Urinary bladder (tissue), 4 donors: ENCODE measurements around the gene NR3C2. TPM values are rescaled to one million over a fixed set of nuclear protein-coding genes. Genes with fewer than 3 reads are reported as not detected.

ENCODE experiments used
- DNase-seq: peaks from one replicate; pipeline ENCODE4 v3.0.0-alpha.2; 2015; ENCODE audit errors: extremely low spot score
- H3K27ac ChIP-seq: one replicate; pipeline ENCODE4 v1.5.1; 2013; ENCODE audit warnings: low read depth, mild to moderate bottlenecking, moderate library complexity
- H3K36me3 ChIP-seq: one replicate; pipeline ENCODE4 v1.6.1; 2013; ENCODE audit warnings: mild to moderate bottlenecking, moderate library complexity; ENCODE audit not compliant: insufficient read depth
- H3K4me1 ChIP-seq: one replicate; pipeline ENCODE4 v1.6.1; 2013; ENCODE audit warnings: mild to moderate bottlenecking, moderate library complexity; ENCODE audit not compliant: insufficient read depth
- H3K4me3 ChIP-seq: one replicate; pipeline ENCODE4 v1.5.1; 2013; ENCODE audit warnings: low read depth, low read length
- WGBS: extraction: QIAGEN DNeasy Blood & Tissue Kit; methylation state at CpG from one replicate; pipeline ENCODE4 v1.1.7; 2013; 5-methylcytosine and 5-hydroxymethylcytosine counted together
- polyA plus RNA-seq: library from polyadenylated mRNA; stranded (reverse); fragments of 200-250 nt; gene quantifications from one replicate; pipeline ENCODE4 v1.2.3, GENCODE V29; 2013
- total RNA-seq: library from RNA; depleted of rRNA; stranded (reverse); fragments of >200 nt; gene quantifications from one replicate; pipeline ENCODE4 v1.2.3, GENCODE V29; 2014
- donor health status: healthy with polysubstance abuse.
- donor health status: healthy.

Gene NR3C2
- total and polyA plus RNA-seq, 2 donors: 15.5 to 19.1 TPM

- no peak overlapping the region for H3K4me3 ChIP-seq
- H3K27ac ChIP-seq: no peak overlapping the region
- no peaks in the 10 kb centered on the region for H3K36me3 ChIP-seq
- H3K4me1 ChIP-seq: peaks cover 7% of the 10 kb centered on the region
- DNase-seq: no peak
- 67% methylated on average over 14 of the region's 14 CpGs for WGBS
These were observed 384.0 kb downstream of the NR3C2 start for GRCh38 chr4:148057984-148058859.

GRCh38 chr4:148057516-148057915 is 384.7 kb downstream of the NR3C2 start:
- no peak for DNase-seq
- Histone ChIP-seq H3K27ac (no peak overlapping the region), H3K36me3 (no peaks in the 10 kb centered on the region), H3K4me3 (no peak overlapping the region), H3K4me1 (peaks cover 7% of the 10 kb centered on the region)
- 94% methylated on average over 5 of the region's 5 CpGs for WGBS

GRCh38 chr4:148056879-148057278 is 385.3 kb downstream of the NR3C2 start:
- no peak overlapping the region for H3K27ac ChIP-seq
- 72% methylated on average over 6 of the region's 6 CpGs for WGBS
- H3K4me3 ChIP-seq: no peak overlapping the region
- peaks cover 5% of the 10 kb centered on the region for H3K4me1 ChIP-seq
- H3K36me3 ChIP-seq: no peaks in the 10 kb centered on the region
- no peak for DNase-seq

GRCh38 chr4:148055844-148056243 is 386.4 kb downstream of the NR3C2 start:
- DNase-seq: no peak
- Histone ChIP-seq H3K36me3 (no peaks in the 10 kb centered on the region), H3K27ac (no peak overlapping the region), H3K4me1 (peaks cover 3% of the 10 kb centered on the region), H3K4me3 (no peak overlapping the region)
- WGBS: 62% methylated on average over 6 of the region's 6 CpGs

GRCh38 chr4:148054275-148054674 is 387.9 kb downstream of the NR3C2 start:
- DNase-seq: no peak
- H3K36me3 ChIP-seq: no peaks in the 10 kb centered on the region
- H3K27ac ChIP-seq: no peak overlapping the region
- peaks cover 3% of the 10 kb centered on the region for H3K4me1 ChIP-seq
- 41% methylated on average over 3 of the region's 3 CpGs for WGBS
- H3K4me3 ChIP-seq: no peak overlapping the region

GRCh38 chr4:148053298-148054003 is 388.8 kb downstream of the NR3C2 start:
- Histone ChIP-seq H3K36me3 (no peaks in the 10 kb centered on the region), H3K4me1 (peaks cover 3% of the 10 kb centered on the region), H3K4me3 (no peak overlapping the region), H3K27ac (no peak overlapping the region)
- WGBS: 44% methylated on average over 11 of the region's 11 CpGs
- no peak for DNase-seq

GRCh38 chr4:148052448-148052847 is 389.8 kb downstream of the NR3C2 start:
- no peak for DNase-seq
- Histone ChIP-seq H3K4me3 (no peak overlapping the region), H3K36me3 (no peaks in the 10 kb centered on the region), H3K4me1 (peaks cover 3% of the 10 kb centered on the region), H3K27ac (no peak overlapping the region)

- WGBS: 71% methylated on average over 4 of the region's 4 CpGs
- H3K36me3 ChIP-seq: no peaks in the 10 kb centered on the region
- H3K4me1 ChIP-seq: no peaks in the 10 kb centered on the region
- DNase-seq: no peak
- H3K4me3 ChIP-seq: no peak overlapping the region
- H3K27ac ChIP-seq: no peak overlapping the region
These were observed 390.8 kb downstream of the NR3C2 start for GRCh38 chr4:148051403-148051802.

- Histone ChIP-seq H3K4me3 (no peak overlapping the region), H3K27ac (no peak overlapping the region), H3K36me3 (no peaks in the 10 kb centered on the region), H3K4me1 (no peaks in the 10 kb centered on the region)
- 39% methylated on average over 4 of the region's 4 CpGs for WGBS
- peak; percentile 29 for DNase-seq
These were observed 393.6 kb downstream of the NR3C2 start for GRCh38 chr4:148048598-148048997.

- no peaks in the 10 kb centered on the region for H3K36me3 ChIP-seq
- no peak for DNase-seq
- H3K4me3 ChIP-seq: no peak overlapping the region
- H3K27ac ChIP-seq: no peak overlapping the region
- H3K4me1 ChIP-seq: no peaks in the 10 kb centered on the region
- WGBS: 85% methylated on average over 4 of the region's 4 CpGs
These were observed 397.3 kb downstream of the NR3C2 start for GRCh38 chr4:148044912-148045352.

GRCh38 chr4:148044089-148044911 is 397.9 kb downstream of the NR3C2 start:
- Histone ChIP-seq H3K27ac (no peak overlapping the region), H3K36me3 (no peaks in the 10 kb centered on the region), H3K4me3 (no peak overlapping the region), H3K4me1 (no peaks in the 10 kb centered on the region)
- WGBS: 83% methylated on average over 9 of the region's 9 CpGs
- no peak for DNase-seq

GRCh38 chr4:148041606-148042329 is 400.4 kb downstream of the NR3C2 start:
- no peak overlapping the region for H3K4me3 ChIP-seq
- DNase-seq: no peak
- no peaks in the 10 kb centered on the region for H3K36me3 ChIP-seq
- no peak overlapping the region for H3K27ac ChIP-seq
- WGBS: 70% methylated on average over 7 of the region's 7 CpGs
- no peaks in the 10 kb centered on the region for H3K4me1 ChIP-seq

GRCh38 chr4:148034813-148035212 is 407.4 kb downstream of the NR3C2 start:
- no peak for DNase-seq
- H3K27ac ChIP-seq: no peak overlapping the region
- no peaks in the 10 kb centered on the region for H3K36me3 ChIP-seq
- H3K4me1 ChIP-seq: no peaks in the 10 kb centered on the region
- no peak overlapping the region for H3K4me3 ChIP-seq
- 34% methylated on average over 1 of the region's 1 CpG for WGBS
